GM18519 (cell line): ENCODE results near the gene BMP8B.

Source experiments
- ATAC-seq: cut with Tn5 transposase; IDR thresholded peaks from one replicate; pipeline ENCODE4 v1.9.1; 2021; ENCODE audit warnings: mild to moderate bottlenecking, moderate library complexity; ENCODE audit not compliant: unreplicated experiment, low FRiP score

The BMP8B gene

GRCh38 chr1:39761016-39761415, 27.6 kb downstream of the BMP8B start:
- no peak for ATAC-seq

GRCh38 chr1:39760074-39761008, 28.3 kb downstream of the BMP8B start:
- ATAC-seq: no peak

- ATAC-seq: no peak
Measured at GRCh38 chr1:39759436-39759726, 29.3 kb downstream of the BMP8B start.

GRCh38 chr1:39758556-39759435, 29.9 kb downstream of the BMP8B start:
- ATAC-seq: no peak

- ATAC-seq: no peak
Measured at GRCh38 chr1:39757501-39757900, 31.2 kb downstream of the BMP8B start.

- ATAC-seq: no peak
Measured at GRCh38 chr1:39755965-39756659, 32.6 kb downstream of the BMP8B start.

- ATAC-seq: no peak
Measured at GRCh38 chr1:39754906-39755504, 33.7 kb downstream of the BMP8B start.

- ATAC-seq: no peak
Measured at GRCh38 chr1:39754026-39754570, 34.6 kb downstream of the BMP8B start.

GRCh38 chr1:39753132-39754025, 35.3 kb downstream of the BMP8B start:
- no peak for ATAC-seq

- ATAC-seq: no peak
Measured at GRCh38 chr1:39752703-39753102, 36.0 kb downstream of the BMP8B start.

- ATAC-seq: no peak
Measured at GRCh38 chr1:39751595-39751994, 37.1 kb downstream of the BMP8B start.

GRCh38 chr1:39745016-39745670, 43.5 kb downstream of the BMP8B start:
- no peak for ATAC-seq

- ATAC-seq: no peak
Measured at GRCh38 chr1:39738622-39739366, 49.9 kb downstream of the BMP8B start, which contains the start of gene PPIE. Gene PPIE, plus strand, starts transcription at chr1:39738882. Its CDS starts 19 bp downstream, at chr1:39738901.

GRCh38 chr1:39737546-39738169, 51.0 kb downstream of the BMP8B start:
- no peak for ATAC-seq

GRCh38 chr1:39735731-39736130, 52.9 kb downstream of the BMP8B start:
- ATAC-seq: no peak

GRCh38 chr1:39733161-39733560, 55.5 kb downstream of the BMP8B start:
- no peak for ATAC-seq

- ATAC-seq: no peak
Measured at GRCh38 chr1:39732730-39733129, 55.9 kb downstream of the BMP8B start.

- ATAC-seq: no peak
Measured at GRCh38 chr1:39729842-39730241, 58.8 kb downstream of the BMP8B start.
